OCI-LY1 (cell line): ENCODE results near the gene ZNF418.
A peak's percentile ranks its signal among the peaks of the same experiment; 100 is the strongest.
"Not testable (repeated sequence)": the region's sequence is repeated elsewhere in the genome, so short reads cannot be mapped to it uniquely, and the experiment has no call there.

Source experiments
- H2AFZ ChIP-seq: fragments of 200-600 bp; sonication (generic), shearing (Covaris generic); 2 replicates; pipeline ENCODE4 v1.6.0; 2014; ENCODE audit warnings: antibody characterized with exemption, mild to moderate bottlenecking, low read length
- H3F3A ChIP-seq: fragments of 200-600 bp; sonication (generic), shearing (Covaris generic); 2 replicates; pipeline ENCODE4 v1.6.0; 2014; ENCODE audit warnings: mild to moderate bottlenecking, antibody characterized with exemption, low read length, moderate library complexity; ENCODE audit not compliant: insufficient read depth
- H3K27ac ChIP-seq: fragments of 200-600 bp; sonication (generic); 2 replicates; pipeline ENCODE4 v1.5.1; 2014; ENCODE audit warnings: low read length, mixed run types, mild to moderate bottlenecking, low read depth; ENCODE audit not compliant: poor library complexity, severe bottlenecking
- H3K27me3 ChIP-seq: fragments of 200-600 bp; sonication (generic); 2 replicates; pipeline ENCODE4 v1.6.0; 2014; ENCODE audit warnings: antibody characterized with exemption, mild to moderate bottlenecking, low read length, moderate library complexity; ENCODE audit not compliant: insufficient read depth
- H3K36me3 ChIP-seq: fragments of 200-600 bp; sonication (generic); 2 replicates; pipeline ENCODE4 v1.6.1; 2014; ENCODE audit warnings: mild to moderate bottlenecking, antibody characterized with exemption, low read length, moderate library complexity, mixed read lengths; ENCODE audit not compliant: insufficient read depth
- H3K4me1 ChIP-seq: fragments of 200-600 bp; sonication (generic); 2 replicates; pipeline ENCODE4 v1.5.1; 2014; ENCODE audit warnings: mild to moderate bottlenecking, low read length, moderate library complexity; ENCODE audit not compliant: insufficient read depth, severe bottlenecking
- H3K4me2 ChIP-seq: fragments of 200-600 bp; sonication (generic), shearing (Covaris generic); 2 replicates; pipeline ENCODE4 v1.6.1; 2014; ENCODE audit warnings: low read length
- H3K4me3 ChIP-seq: fragments of 200-600 bp; sonication (generic); 2 replicates; pipeline ENCODE4 v1.5.1; 2014; ENCODE audit warnings: low read length, low read depth, mild to moderate bottlenecking, mixed read lengths; ENCODE audit not compliant: poor library complexity, severe bottlenecking
- H3K79me2 ChIP-seq: fragments of 200-600 bp; shearing (Covaris generic); 2 replicates; pipeline ENCODE4 v1.6.1; 2016; ENCODE audit warnings: mixed run types, low read length, mixed read lengths; ENCODE audit not compliant: insufficient read depth
- H3K9ac ChIP-seq: fragments of 200-600 bp; sonication (generic), shearing (Covaris generic); 2 replicates; pipeline ENCODE4 v1.6.1; 2014; ENCODE audit warnings: mild to moderate bottlenecking, low read length, mixed read lengths
- H3K9me2 ChIP-seq: fragments of 200-600 bp; sonication (generic), shearing (Covaris generic); 2 replicates; pipeline ENCODE4 v1.6.1; 2014; ENCODE audit warnings: low read depth, mild to moderate bottlenecking, low read length, mixed read lengths
- H3K9me3 ChIP-seq: fragments of 200-600 bp; shearing (Covaris generic); 2 replicates; pipeline ENCODE4 v1.6.1; 2014; ENCODE audit warnings: low read length, mixed read lengths
- H4K20me1 ChIP-seq: fragments of 200-600 bp; sonication (generic), shearing (Covaris generic); 2 replicates; pipeline ENCODE4 v1.6.0; 2016; ENCODE audit warnings: mild to moderate bottlenecking, low read length; ENCODE audit not compliant: insufficient read depth
- EZH2 ChIP-seq: fragments of 200-600 bp; sonication (generic), shearing (Covaris generic); IDR thresholded peaks from 2 replicates; pipeline ENCODE4 v1.8.0; 2017; ENCODE audit warnings: borderline replicate concordance, mixed run types, mild to moderate bottlenecking, antibody characterized with exemption, low read length, moderate library complexity, mixed read lengths
- TF ChIP-seq, protein P1 (sequence below): fragments of 200-600 bp; sonication (generic), shearing (Covaris generic); IDR thresholded peaks from 2 replicates; pipeline ENCODE4 v1.5.1; 2017; ENCODE audit warnings: mild to moderate bottlenecking, antibody characterized with exemption, low read length, moderate library complexity, mixed read lengths

ZNF418 gene

GRCh38 chr19:57935731-57936130, 529 bp upstream of the ZNF418 start:
- H3K9ac ChIP-seq = no peak overlapping the region
- no peaks in the 10 kb centered on the region for H3K4me1 ChIP-seq
- no peak for TF ChIP-seq EZH2
- TF ChIP-seq, protein P1, sequence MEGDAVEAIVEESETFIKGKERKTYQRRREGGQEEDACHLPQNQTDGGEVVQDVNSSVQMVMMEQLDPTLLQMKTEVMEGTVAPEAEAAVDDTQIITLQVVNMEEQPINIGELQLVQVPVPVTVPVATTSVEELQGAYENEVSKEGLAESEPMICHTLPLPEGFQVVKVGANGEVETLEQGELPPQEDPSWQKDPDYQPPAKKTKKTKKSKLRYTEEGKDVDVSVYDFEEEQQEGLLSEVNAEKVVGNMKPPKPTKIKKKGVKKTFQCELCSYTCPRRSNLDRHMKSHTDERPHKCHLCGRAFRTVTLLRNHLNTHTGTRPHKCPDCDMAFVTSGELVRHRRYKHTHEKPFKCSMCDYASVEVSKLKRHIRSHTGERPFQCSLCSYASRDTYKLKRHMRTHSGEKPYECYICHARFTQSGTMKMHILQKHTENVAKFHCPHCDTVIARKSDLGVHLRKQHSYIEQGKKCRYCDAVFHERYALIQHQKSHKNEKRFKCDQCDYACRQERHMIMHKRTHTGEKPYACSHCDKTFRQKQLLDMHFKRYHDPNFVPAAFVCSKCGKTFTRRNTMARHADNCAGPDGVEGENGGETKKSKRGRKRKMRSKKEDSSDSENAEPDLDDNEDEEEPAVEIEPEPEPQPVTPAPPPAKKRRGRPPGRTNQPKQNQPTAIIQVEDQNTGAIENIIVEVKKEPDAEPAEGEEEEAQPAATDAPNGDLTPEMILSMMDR = no peak
- peaks cover 18% of the 10 kb centered on the region for H3K9me3 ChIP-seq
- H3K27me3 ChIP-seq = no peaks in the 10 kb centered on the region
- no peak overlapping the region for H3K27ac ChIP-seq
- H4K20me1 ChIP-seq = no peaks in the 10 kb centered on the region
- H3F3A ChIP-seq = no peaks in the 10 kb centered on the region
- H2AFZ ChIP-seq = no peak overlapping the region
- H3K36me3 ChIP-seq = no peaks in the 10 kb centered on the region
- no peaks in the 10 kb centered on the region for H3K9me2 ChIP-seq
- no peak overlapping the region for H3K4me2 ChIP-seq
- H3K79me2 ChIP-seq = no peaks in the 10 kb centered on the region
- H3K4me3 ChIP-seq = no peak overlapping the region

GRCh38 chr19:57927587-57927986, 7.6 kb downstream of the ZNF418 start:
- H3K4me1 ChIP-seq = no peaks in the 10 kb centered on the region
- H3K9ac ChIP-seq = no peak overlapping the region
- no peak overlapping the region for H3K4me3 ChIP-seq
- H2AFZ ChIP-seq = no peak overlapping the region
- H3K79me2 ChIP-seq = no peaks in the 10 kb centered on the region
- no peaks in the 10 kb centered on the region for H3K27me3 ChIP-seq
- no peak for TF ChIP-seq EZH2
- TF ChIP-seq, protein P1 = no peak
- H3K36me3 ChIP-seq = no peaks in the 10 kb centered on the region
- no peaks in the 10 kb centered on the region for H4K20me1 ChIP-seq
- peaks cover 2% of the 10 kb centered on the region; the same call in 1 of the 2 replicates for H3K9me3 ChIP-seq
- no peaks in the 10 kb centered on the region for H3F3A ChIP-seq
- no peaks in the 10 kb centered on the region for H3K9me2 ChIP-seq
- H3K27ac ChIP-seq = no peak overlapping the region
- no peak overlapping the region for H3K4me2 ChIP-seq

DNA sequence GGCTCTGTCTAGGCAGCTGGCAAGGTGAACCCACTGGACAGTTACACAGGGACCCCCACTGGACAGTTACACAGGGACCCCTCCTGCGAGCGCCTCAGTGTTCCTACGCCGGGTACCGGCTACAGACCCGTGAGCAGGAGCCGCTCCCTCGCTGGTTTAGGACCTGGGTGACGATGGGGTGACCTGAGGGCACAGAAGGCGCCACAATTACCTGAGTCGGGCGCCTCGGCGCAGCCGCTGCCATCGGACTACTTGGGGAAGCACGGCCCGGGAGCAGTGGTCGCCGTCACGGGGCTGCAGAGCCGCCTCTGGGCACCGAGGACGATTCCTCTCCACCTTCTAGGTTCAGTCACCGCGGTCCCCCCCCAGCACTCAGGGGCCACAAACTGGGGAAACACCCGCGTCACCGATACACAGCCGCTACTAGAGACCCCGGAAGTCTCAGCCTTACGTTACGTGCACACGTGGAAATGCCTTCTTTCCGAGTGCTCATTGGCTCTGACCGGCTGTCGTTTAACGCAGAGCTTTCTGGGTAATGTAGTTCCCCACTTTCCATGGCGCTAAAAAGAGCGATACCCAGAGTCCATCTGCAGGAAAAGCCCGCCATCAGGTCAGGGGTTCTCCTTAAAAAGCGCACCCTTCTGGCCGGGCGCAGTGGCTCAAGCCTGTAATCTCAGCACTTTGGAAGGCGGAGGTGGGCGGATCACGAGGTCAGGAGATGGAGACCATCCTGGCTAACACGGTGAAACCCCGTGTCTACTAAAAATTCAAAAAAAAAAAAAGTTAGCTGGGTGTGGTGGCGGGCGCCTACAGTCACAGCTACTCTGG, 18.8 kb downstream of the ZNF418 start, which contains the start of gene ZNF417:
Gene ZNF417, minus strand, starts transcription at position 425 of the 828 bp plus-strand sequence. Its CDS starts 181 bp downstream, at position 244.
- peak within 1 kb of the TSS; percentile 89 for H3K4me2 ChIP-seq
- H3K27ac ChIP-seq, H3K9me3 ChIP-seq, H3K4me1 ChIP-seq, H3K79me2 ChIP-seq, H3F3A ChIP-seq, H3K27me3 ChIP-seq, H4K20me1 ChIP-seq, H3K9me2 ChIP-seq: not testable (repeated sequence)
- TF ChIP-seq, protein P1 = peak; percentile 52
- peak within 1 kb of the TSS; percentile 47; the same call in 1 of the 2 replicates for H2AFZ ChIP-seq
- peak within 1 kb of the TSS; percentile 97 for H3K9ac ChIP-seq
- peaks cover 35% of the 10 kb centered on the region for H3K36me3 ChIP-seq
- H3K4me3 ChIP-seq = peak within 1 kb of the TSS; percentile 99
